ENCODE measurements around the gene NALCN.

DNA sequence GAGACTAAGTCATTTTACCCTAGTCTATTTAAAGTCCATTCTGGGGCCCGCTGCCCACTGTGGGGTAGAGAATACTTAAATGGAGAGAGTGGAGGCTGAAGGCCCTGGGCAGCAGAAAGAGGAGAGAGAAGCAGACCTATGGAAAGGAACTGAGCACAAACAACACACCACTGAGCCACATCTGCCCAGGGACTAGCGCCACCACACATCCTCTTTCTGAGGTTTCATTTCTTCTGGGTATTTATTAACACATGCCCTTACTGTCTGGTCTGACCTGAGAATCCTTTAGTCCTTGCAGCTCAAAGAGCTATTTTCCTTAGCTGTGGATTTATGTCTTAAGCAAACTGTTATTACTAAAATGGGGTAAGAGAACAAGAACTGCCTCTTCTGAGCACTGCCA, 154.0 kb downstream of the NALCN start:
- TF ChIP-seq, protein P1, sequence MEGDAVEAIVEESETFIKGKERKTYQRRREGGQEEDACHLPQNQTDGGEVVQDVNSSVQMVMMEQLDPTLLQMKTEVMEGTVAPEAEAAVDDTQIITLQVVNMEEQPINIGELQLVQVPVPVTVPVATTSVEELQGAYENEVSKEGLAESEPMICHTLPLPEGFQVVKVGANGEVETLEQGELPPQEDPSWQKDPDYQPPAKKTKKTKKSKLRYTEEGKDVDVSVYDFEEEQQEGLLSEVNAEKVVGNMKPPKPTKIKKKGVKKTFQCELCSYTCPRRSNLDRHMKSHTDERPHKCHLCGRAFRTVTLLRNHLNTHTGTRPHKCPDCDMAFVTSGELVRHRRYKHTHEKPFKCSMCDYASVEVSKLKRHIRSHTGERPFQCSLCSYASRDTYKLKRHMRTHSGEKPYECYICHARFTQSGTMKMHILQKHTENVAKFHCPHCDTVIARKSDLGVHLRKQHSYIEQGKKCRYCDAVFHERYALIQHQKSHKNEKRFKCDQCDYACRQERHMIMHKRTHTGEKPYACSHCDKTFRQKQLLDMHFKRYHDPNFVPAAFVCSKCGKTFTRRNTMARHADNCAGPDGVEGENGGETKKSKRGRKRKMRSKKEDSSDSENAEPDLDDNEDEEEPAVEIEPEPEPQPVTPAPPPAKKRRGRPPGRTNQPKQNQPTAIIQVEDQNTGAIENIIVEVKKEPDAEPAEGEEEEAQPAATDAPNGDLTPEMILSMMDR (IDR thresholded peaks at IDR 0.05), result no peak
- no peak for TF ChIP-seq EP300 (IDR thresholded peaks at IDR 0.05)
- TF ChIP-seq POLR2A (IDR thresholded peaks at IDR 0.05), result no peak

Measured in suprapubic skin (tissue), 3 donors.